GM21381 (cell line): ENCODE results near the gene STK31.
"Not testable (repeated sequence)": the region's sequence is repeated elsewhere in the genome, so short reads cannot be mapped to it uniquely, and the experiment has no call there.

ENCODE experiments used
- ATAC-seq: cut with Tn5 transposase; IDR thresholded peaks from one replicate; pipeline ENCODE4 v1.9.1; 2021; ENCODE audit warnings: mild to moderate bottlenecking, moderate library complexity; ENCODE audit not compliant: unreplicated experiment

Gene STK31

GRCh38 chr7:23713285-23714149, 3.5 kb downstream of the STK31 start:
- ATAC-seq: no peak

GRCh38 chr7:23714150-23714464, 4.1 kb downstream of the STK31 start:
- ATAC-seq: no peak

- ATAC-seq: no peak
These were observed 4.6 kb downstream of the STK31 start for GRCh38 chr7:23714579-23714978.

GRCh38 chr7:23715099-23715498, 5.1 kb downstream of the STK31 start:
- ATAC-seq: no peak

GRCh38 chr7:23717788-23718187, 7.8 kb downstream of the STK31 start:
- ATAC-seq: no peak

GRCh38 chr7:23721456-23721855, 11.4 kb downstream of the STK31 start:
- no peak for ATAC-seq

GRCh38 chr7:23722587-23723216, 12.7 kb downstream of the STK31 start:
- ATAC-seq: not testable (repeated sequence)

- ATAC-seq: not testable (repeated sequence)
These were observed 14.1 kb downstream of the STK31 start for GRCh38 chr7:23724113-23724512.

GRCh38 chr7:23742051-23742450, 32.0 kb downstream of the STK31 start:
- no peak for ATAC-seq

- ATAC-seq: no peak
These were observed 33.2 kb downstream of the STK31 start for GRCh38 chr7:23743226-23743625.

- ATAC-seq: no peak
These were observed 36.6 kb downstream of the STK31 start for GRCh38 chr7:23746629-23747028.

- no peak for ATAC-seq
These were observed 41.8 kb downstream of the STK31 start for GRCh38 chr7:23751852-23752251.

GRCh38 chr7:23758839-23759238, 48.8 kb downstream of the STK31 start:
- not testable (repeated sequence) for ATAC-seq

- no peak for ATAC-seq
These were observed 49.8 kb downstream of the STK31 start for GRCh38 chr7:23759671-23760391.

- no peak for ATAC-seq
These were observed 55.9 kb downstream of the STK31 start for GRCh38 chr7:23765943-23766342.

- ATAC-seq: no peak
These were observed 57.5 kb downstream of the STK31 start for GRCh38 chr7:23767514-23767913.

GRCh38 chr7:23768022-23768421, 58.0 kb downstream of the STK31 start:
- ATAC-seq: no peak

GRCh38 chr7:23779185-23779800, 69.3 kb downstream of the STK31 start:
- not testable (repeated sequence) for ATAC-seq

GRCh38 chr7:23783115-23783514, 73.1 kb downstream of the STK31 start:
- ATAC-seq: no peak

- no peak for ATAC-seq
These were observed 77.3 kb downstream of the STK31 start for GRCh38 chr7:23787272-23787671.

GRCh38 chr7:23788843-23789242, 78.8 kb downstream of the STK31 start:
- ATAC-seq: no peak
